K562 (cell line): ENCODE measurements around the gene TFDP1. TPM values are rescaled to one million over a fixed set of nuclear protein-coding genes. Genes with fewer than 3 reads are reported as not detected.

Experiments used
- ATAC-seq: fragments of 200-7000 bp; cut with Tn5 transposase; 3 replicates; pipeline ENCODE4 v1.9.1; 2020; ENCODE audit warnings: moderate library complexity
- BruUV-seq: library from RNA; stranded (reverse); fragments of 400-500 nt; replicated peaks from 2 replicates; lab custom pipeline; 2021; lab: Mats Ljungman, UMichigan
- CTCF ChIA-PET: fragments of 300-600 bp; formaldehyde crosslinking; extraction: SDS; loops from one replicate; lab custom pipeline; 2021; ENCODE audit warnings: low intra/inter-chr PET ratio; lab: Yijun Ruan, JAX
- POLR2A ChIA-PET: fragments of 300-600, 350-650 bp; sonication (Branson Sonifier 250); formaldehyde crosslinking; extraction: SDS; loops from one replicate; lab custom pipeline; 2021; ENCODE audit warnings: antibody characterized with exemption, inconsistent platforms; lab: Yijun Ruan, JAX
- DNase-seq, 4 experiments: peaks; one replicate each; pipeline versions ENCODE4 v3.0.0 to v3.0.0-alpha.2; 2011 to 2018; ENCODE audit warnings: low spot score in 3 of 4, mixed read lengths in 3 of 4; ENCODE audit errors: extremely low read depth in 1 of 4
- FAIRE-seq: peaks from 2 replicates; lab custom pipeline; 2011; peaks lifted over from hg19 to GRCh38; lab: Jason Lieb, UNC
- H2AFZ ChIP-seq: 2 replicates; pipeline ENCODE4 v1.6.0; 2011; ENCODE audit warnings: low read depth, low read length, control low read depth, inconsistent platforms
- H3K27ac ChIP-seq: fragments of 200-600 bp; 3 replicates; pipeline ENCODE4 v1.8.0; 2011; ENCODE audit warnings: low read depth, mild to moderate bottlenecking, control low read depth, inconsistent platforms, low read length, moderate library complexity, mixed read lengths; ENCODE audit errors: extremely low read depth
- H3K27me3 ChIP-seq, 2 experiments: fragments of 300-600 bp in 1 of 2; 2 replicates in 1 of 2; 3 replicates in 1 of 2; pipeline versions ENCODE4 v1.6.0 to v1.8.0; 2011; ENCODE audit warnings: inconsistent platforms in 2 of 2, low read length in 2 of 2, mild to moderate bottlenecking in 1 of 2, mixed read lengths in 1 of 2, moderate library complexity in 1 of 2; ENCODE audit not compliant: control insufficient read depth in 2 of 2, insufficient read depth in 2 of 2
- H3K36me3 ChIP-seq: fragments of 300-600 bp; 3 replicates; pipeline ENCODE4 v1.8.0; 2011; ENCODE audit warnings: mild to moderate bottlenecking, low read length, inconsistent platforms; ENCODE audit not compliant: control insufficient read depth, insufficient read depth
- H3K4me1 ChIP-seq, 2 experiments: fragments of 200-600 bp in 1 of 2; replicated peaks in 1 of 2; 2 replicates in 1 of 2; 3 replicates in 1 of 2; pipeline versions ENCODE4 v1.5.1 to v1.8.0; 2011; ENCODE audit warnings: inconsistent platforms in 2 of 2, low read length in 2 of 2, mild to moderate bottlenecking in 1 of 2, mixed read lengths in 1 of 2, moderate library complexity in 1 of 2; ENCODE audit not compliant: control insufficient read depth in 2 of 2, insufficient read depth in 2 of 2
- H3K4me2 ChIP-seq: 2 replicates; pipeline ENCODE4 v1.6.1; 2011; ENCODE audit warnings: low read length, control low read depth, inconsistent platforms, mixed read lengths; ENCODE audit not compliant: insufficient read depth
- H3K4me3 ChIP-seq: fragments of 200-600 bp; sonication (generic), shearing (Covaris generic); 2 replicates; pipeline ENCODE4 v1.5.1; 2016; ENCODE audit warnings: control low read depth, inconsistent platforms
- H3K79me2 ChIP-seq: fragments of 200-600 bp; 3 replicates; pipeline ENCODE4 v1.8.0; 2011; ENCODE audit warnings: low read length, inconsistent platforms; ENCODE audit not compliant: control insufficient read depth, insufficient read depth
- H3K9ac ChIP-seq, 2 experiments: 2 replicates each; pipeline versions ENCODE4 v1.6.0 to v1.6.1; 2011; ENCODE audit warnings: low read depth in 2 of 2, low read length in 2 of 2, control low read depth in 1 of 2, inconsistent platforms in 1 of 2, mild to moderate bottlenecking in 1 of 2, mixed read lengths in 1 of 2; ENCODE audit not compliant: insufficient read depth in 1 of 2
- H3K9me1 ChIP-seq: one replicate; pipeline ENCODE4 v1.6.0; 2011; ENCODE audit warnings: inconsistent platforms, mild to moderate bottlenecking, low read length, moderate library complexity; ENCODE audit not compliant: control insufficient read depth, insufficient read depth
- H3K9me3 ChIP-seq: replicated peaks from 2 replicates; pipeline ENCODE4 v1.5.1; 2011; ENCODE audit warnings: low read depth, low read length, inconsistent platforms; ENCODE audit not compliant: control insufficient read depth, insufficient read depth
- H4K20me1 ChIP-seq: replicated peaks from 2 replicates; pipeline ENCODE4 v1.6.1; 2011; ENCODE audit warnings: low read length, inconsistent platforms, mixed read lengths; ENCODE audit not compliant: control insufficient read depth, insufficient read depth
- MBD2 ChIP-seq: sonication (generic); IDR thresholded peaks from 2 replicates; pipeline ENCODE4 v1.6.1; 2016; ENCODE audit warnings: low read depth, borderline replicate concordance
- SMAD4 ChIP-seq: fragments of 250-450 bp; sonication (Bioruptor Pico); conservative IDR thresholded peaks from 2 replicates; pipeline ENCODE4 v1.8.0; 2021; ENCODE audit warnings: inconsistent platforms, mild to moderate bottlenecking, moderate library complexity
- YY1 ChIP-seq, 3 experiments: IDR thresholded peaks; 2 replicates each; pipeline ENCODE4 v1.6.1; 2011; ENCODE audit warnings: low read length in 2 of 3, mild to moderate bottlenecking in 2 of 3, moderate library complexity in 2 of 3, borderline replicate concordance in 1 of 3, control low read depth in 1 of 3, low read depth in 1 of 3; ENCODE audit not compliant: insufficient read depth in 3 of 3, insufficient replicate concordance in 2 of 3, control insufficient read depth in 1 of 3, insufficient read length in 1 of 3; ENCODE audit errors: extremely low read depth in 1 of 3
- WGBS: fragments of 100-300 bp; shearing (Covaris generic); methylation state at CpG from one replicate; pipeline ENCODE4 v1.1.6; 2016; ENCODE audit warnings: low coverage, mixed read lengths; ENCODE audit not compliant: insufficient coverage; ENCODE audit errors: missing lambda C conversion rate; 5-methylcytosine and 5-hydroxymethylcytosine counted together
- in situ Hi-C: fragments of 300-500 bp; cut with MboI; formaldehyde crosslinking; loops from 4 replicates; pipeline ENCODE4 v1.15.0; 2018; ENCODE audit warnings: inconsistent platforms, mixed read lengths
- intact Hi-C: fragments of 100-400 bp; cut with micrococcal nuclease; formaldehyde crosslinking; loops from 2 replicates; pipeline ENCODE4 v1.14.2; 2022
- polyA plus RNA-seq, 8 experiments: library from polyadenylated mRNA; depleted of rRNA in 4 of 8; stranded (reverse) in 5 of 8; unstranded in 3 of 8; fragments of >200 nt; fragmentation: Nextera tagmentation in 2 of 8; fragmentation: Illumina TruSeq in 1 of 8; extraction: Ambion mirVana in 2 of 8; extraction: Trizol in 1 of 8; gene quantifications; 2 replicates each; pipeline versions ENCODE4 v1.2.1 to v1.2.3, GENCODE V29; 2011 to 2014; ENCODE audit warnings: inconsistent platforms in 1 of 8, missing spikeins in 1 of 8
- total RNA-seq, 7 experiments: library from RNA; depleted of rRNA in 6 of 7; stranded (reverse); fragments of >200 nt in 6 of 7; fragmentation: Illumina TruSeq in 2 of 7; extraction: Trizol in 2 of 7; gene quantifications; 2 replicates each; pipeline versions ENCODE4 v1.2.1 to v1.2.3, GENCODE V29; 2011 to 2021; ENCODE audit warnings: low replicate concordance in 1 of 7
- TF ChIP-seq, protein P1 (sequence below): sonication (generic); formaldehyde crosslinking; IDR thresholded peaks from 2 replicates; pipeline ENCODE4 v1.9.0; 2022; ENCODE audit warnings: mild to moderate bottlenecking, missing genetic modification reagents

TFDP1 gene
- total and polyA plus RNA-seq, 9 of the 15 experiments (the other 6 are each of a cell fraction or from before 2014, with no cell fraction given), result 33.8 to 145 (median 69.1) TPM

DNA sequence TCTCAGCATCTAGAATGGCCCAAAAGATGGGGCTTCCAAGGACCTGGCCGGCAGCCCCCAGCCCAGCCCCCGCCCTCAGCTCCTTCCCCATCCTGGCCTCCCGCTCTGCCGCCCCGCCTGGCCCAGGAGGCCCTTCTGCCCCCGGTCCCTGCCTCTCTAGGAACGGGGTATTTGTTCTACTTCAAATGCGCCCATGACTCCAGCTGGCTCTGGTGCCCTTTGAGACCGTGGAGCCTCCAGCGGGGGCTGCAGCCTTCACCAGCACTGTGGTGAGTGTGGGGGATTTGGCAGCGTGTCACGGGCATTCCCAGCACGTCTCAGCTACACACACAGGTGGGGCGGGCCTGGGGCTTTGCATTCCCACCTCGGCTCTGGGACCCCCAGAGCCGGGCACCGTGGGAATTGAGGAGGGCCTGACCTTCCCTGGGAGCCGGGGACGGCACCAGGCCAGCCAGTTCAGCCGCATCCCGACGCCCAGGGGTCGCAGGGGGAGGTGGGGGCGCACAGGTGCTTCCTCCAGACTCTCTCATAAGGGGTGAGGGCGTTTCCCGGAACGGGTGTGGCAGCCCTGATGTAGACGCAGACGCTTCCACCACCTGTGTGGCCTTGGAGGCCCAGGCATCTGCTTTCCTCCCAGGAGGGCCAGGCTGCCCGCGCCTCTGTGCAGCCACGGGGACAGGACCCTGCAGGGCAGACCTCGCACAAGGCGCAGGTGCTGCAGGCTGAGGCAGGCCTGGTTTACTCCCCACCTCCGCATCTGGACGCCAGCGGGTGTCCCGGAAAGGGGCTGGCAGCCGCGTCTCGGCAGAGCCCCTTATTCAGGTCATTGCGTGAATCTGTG is 72.5 kb downstream of the TFDP1 start:
- TF ChIP-seq MBD2 (no peak), SMAD4 (no peak), YY1 (IDR thresholded peaks at IDR 0.05; ENCODE audit: borderline replicate concordance in 1 of 3, control insufficient read depth in 1 of 3, extremely low read depth in 1 of 3, insufficient read depth in 3 of 3, insufficient read length in 1 of 3, insufficient replicate concordance in 2 of 3, low read depth in 1 of 3, low read length in 2 of 3) (no peak)
- TF ChIP-seq, protein P1, sequence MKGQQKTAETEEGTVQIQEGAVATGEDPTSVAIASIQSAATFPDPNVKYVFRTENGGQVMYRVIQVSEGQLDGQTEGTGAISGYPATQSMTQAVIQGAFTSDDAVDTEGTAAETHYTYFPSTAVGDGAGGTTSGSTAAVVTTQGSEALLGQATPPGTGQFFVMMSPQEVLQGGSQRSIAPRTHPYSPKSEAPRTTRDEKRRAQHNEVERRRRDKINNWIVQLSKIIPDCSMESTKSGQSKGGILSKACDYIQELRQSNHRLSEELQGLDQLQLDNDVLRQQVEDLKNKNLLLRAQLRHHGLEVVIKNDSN (CRISPR knock-in tag), result no peak
- Histone ChIP-seq H4K20me1 (no peaks in the 10 kb centered on the region; the same call in 1 of the 2 replicates), H3K27me3 (peaks cover 20 to 68% of the 10 kb centered on the region in 2 experiments), H3K4me1 (peaks cover 0 to 16% of the 10 kb centered on the region in 2 experiments; a peak in 2 of 5 replicates), H3K4me3 (no peak overlapping the region), H3K79me2 (no peaks in the 10 kb centered on the region), H2AFZ (no peak overlapping the region), H3K27ac (no peak overlapping the region), H3K36me3 (no peaks in the 10 kb centered on the region), H3K9me1 (no peaks in the 10 kb centered on the region), H3K9ac (no peak overlapping the region), H3K9me3 (no peaks in the 10 kb centered on the region), H3K4me2 (no peak overlapping the region)
- under 1% methylated on average over 18 of the region's 42 CpGs for WGBS
- in situ Hi-C loops (loop anchor here (5.0 to 10.0 kb wide), 2 partner anchors 145 to 258 kb away; no protein-coding TSS in a partner anchor), intact Hi-C loops (no loop called here)
- ChIA-PET POLR2A (interaction anchor here (0.6 kb wide), 1 partner anchor 563 kb away, joined by 3 read pairs; no protein-coding TSS in a partner anchor), CTCF (no interaction called here)
- FAIRE-seq, result no peak
- DNase-seq, result no peak
- no TSS peak for BruUV-seq
- no peak for ATAC-seq
